Esophagus (tissue), 2 donors: ENCODE measurements around the gene PPP1R9A. TPM values are rescaled to one million over a fixed set of nuclear protein-coding genes. Genes with fewer than 3 reads are reported as not detected.

Experiments
- H3K27ac ChIP-seq, 2 donors: one replicate each; pipeline ENCODE4 v1.5.1; 2013; ENCODE audit warnings: low read depth in 2 of 2, mild to moderate bottlenecking in 2 of 2, inconsistent platforms in 1 of 2, low read length in 1 of 2, moderate library complexity in 1 of 2
- H3K27me3 ChIP-seq, 2 donors: one replicate each; pipeline ENCODE4 v1.6.1; 2013; ENCODE audit warnings: low read length in 2 of 2, control low read depth in 1 of 2, mild to moderate bottlenecking in 1 of 2; ENCODE audit not compliant: insufficient read depth in 2 of 2, control insufficient read depth in 1 of 2
- H3K36me3 ChIP-seq, 2 donors: one replicate each; pipeline ENCODE4 v1.6.1; 2013; ENCODE audit warnings: low read length in 1 of 2; ENCODE audit not compliant: control insufficient read depth in 2 of 2, insufficient read depth in 2 of 2
- H3K4me1 ChIP-seq, 2 donors: one replicate each; pipeline ENCODE4 v1.6.1; 2013; ENCODE audit warnings: low read length in 1 of 2; ENCODE audit not compliant: control insufficient read depth in 2 of 2, insufficient read depth in 2 of 2
- H3K4me3 ChIP-seq, 2 donors: one replicate each; pipeline ENCODE4 v1.5.1; 2013; ENCODE audit warnings: low read length in 2 of 2, mild to moderate bottlenecking in 2 of 2, low read depth in 1 of 2, moderate library complexity in 1 of 2
- H3K9me3 ChIP-seq, 2 donors: one replicate each; pipeline ENCODE4 v1.6.1; 2013; ENCODE audit warnings: mild to moderate bottlenecking in 2 of 2, low read depth in 1 of 2, low read length in 1 of 2, moderate library complexity in 1 of 2; ENCODE audit not compliant: control insufficient read depth in 2 of 2, insufficient read depth in 1 of 2
- WGBS, 2 donors: extraction: QIAGEN DNeasy Blood & Tissue Kit; methylation state at CpG; one replicate each; pipeline ENCODE4 v1.1.7; 2013; 5-methylcytosine and 5-hydroxymethylcytosine counted together
- polyA plus RNA-seq, 2 donors: library from polyadenylated mRNA; stranded (reverse); fragments of 200-250 nt; gene quantifications; one replicate each; pipeline ENCODE4 v1.2.3, GENCODE V29; 2013
- donor health status: healthy with polysubstance abuse.
- donor health status: Bipolar disorder and iron deficiency.

PPP1R9A gene
- polyA plus RNA-seq, 2 donors = 0.51 to 0.65 TPM

GRCh38 chr7:94888995-94889523 lies 18.3 kb upstream of the PPP1R9A start:
- 46 to 48% methylated on average over 2 of the region's 2 CpGs for WGBS, 2 donors
- no peaks in the 10 kb centered on the region for H3K4me1 ChIP-seq
- H3K27ac ChIP-seq = no peak overlapping the region
- no peaks in the 10 kb centered on the region for H3K9me3 ChIP-seq
- no peaks in the 10 kb centered on the region for H3K27me3 ChIP-seq
- H3K36me3 ChIP-seq = no peaks in the 10 kb centered on the region
- H3K4me3 ChIP-seq = no peak overlapping the region

- Histone ChIP-seq H3K4me3 (no peak overlapping the region), H3K36me3 (no peaks in the 10 kb centered on the region), H3K4me1 (no peaks in the 10 kb centered on the region), H3K9me3 (no peaks in the 10 kb centered on the region), H3K27me3 (no peaks in the 10 kb centered on the region), H3K27ac (no peak overlapping the region)
- 72 to 79% methylated on average over 2 of the region's 2 CpGs for WGBS, 2 donors
These were observed 17.2 kb upstream of the PPP1R9A start for GRCh38 chr7:94890216-94890615.

- H3K36me3 ChIP-seq = no peaks in the 10 kb centered on the region
- no peaks in the 10 kb centered on the region for H3K9me3 ChIP-seq
- H3K27me3 ChIP-seq = no peaks in the 10 kb centered on the region
- H3K4me3 ChIP-seq = no peak overlapping the region
- H3K27ac ChIP-seq = no peak overlapping the region
- no peaks in the 10 kb centered on the region for H3K4me1 ChIP-seq
- 76 to 79% methylated on average over 6 of the region's 6 CpGs for WGBS, 2 donors
These were observed 13.7 kb upstream of the PPP1R9A start for GRCh38 chr7:94893661-94894060.

- 84 to 96% methylated on average over 1 of the region's 1 CpG for WGBS, 2 donors
- H3K4me3 ChIP-seq = no peak overlapping the region
- H3K27ac ChIP-seq = no peak overlapping the region
- H3K4me1 ChIP-seq = no peaks in the 10 kb centered on the region
- H3K36me3 ChIP-seq = no peaks in the 10 kb centered on the region
- H3K27me3 ChIP-seq = no peaks in the 10 kb centered on the region
- H3K9me3 ChIP-seq = no peaks in the 10 kb centered on the region
These were observed 9.9 kb upstream of the PPP1R9A start for GRCh38 chr7:94897541-94897940.

GRCh38 chr7:94898340-94898739 lies 9.1 kb upstream of the PPP1R9A start:
- no peaks in the 10 kb centered on the region for H3K4me1 ChIP-seq
- H3K27me3 ChIP-seq = no peaks in the 10 kb centered on the region
- no peaks in the 10 kb centered on the region for H3K36me3 ChIP-seq
- H3K4me3 ChIP-seq = no peak overlapping the region
- H3K9me3 ChIP-seq = no peaks in the 10 kb centered on the region
- no peak overlapping the region for H3K27ac ChIP-seq

GRCh38 chr7:94901981-94902380 lies 5.4 kb upstream of the PPP1R9A start:
- WGBS, 2 donors = 74 to 84% methylated on average over 3 of the region's 3 CpGs
- H3K36me3 ChIP-seq = no peaks in the 10 kb centered on the region
- H3K27ac ChIP-seq = no peak overlapping the region
- H3K27me3 ChIP-seq = no peaks in the 10 kb centered on the region
- H3K4me3 ChIP-seq = no peak overlapping the region
- no peaks in the 10 kb centered on the region for H3K4me1 ChIP-seq
- H3K9me3 ChIP-seq = no peaks in the 10 kb centered on the region

- Histone ChIP-seq H3K9me3 (no peaks in the 10 kb centered on the region), H3K36me3 (no peaks in the 10 kb centered on the region), H3K4me1 (peaks cover 0 to 4% of the 10 kb centered on the region in 2 donors), H3K4me3 (no peak overlapping the region), H3K27ac (no peak overlapping the region), H3K27me3 (no peaks in the 10 kb centered on the region)
These were observed 3.4 kb upstream of the PPP1R9A start for GRCh38 chr7:94903971-94904370.

- no peaks in the 10 kb centered on the region for H3K27me3 ChIP-seq
- no peaks in the 10 kb centered on the region for H3K36me3 ChIP-seq
- no peak overlapping the region for H3K27ac ChIP-seq
- no peaks in the 10 kb centered on the region for H3K9me3 ChIP-seq
- H3K4me1 ChIP-seq = peaks cover 0 to 4% of the 10 kb centered on the region in 2 donors
- no peak overlapping the region for H3K4me3 ChIP-seq
- 69 to 74% methylated on average over 1 of the region's 1 CpG for WGBS, 2 donors
These were observed 2.4 kb upstream of the PPP1R9A start for GRCh38 chr7:94904982-94905381.

GRCh38 chr7:94906065-94906851 lies 1.1 kb upstream of the PPP1R9A start:
- Histone ChIP-seq H3K27me3 (no peaks in the 10 kb centered on the region), H3K4me3 (no peak overlapping the region), H3K4me1 (peaks cover 0 to 4% of the 10 kb centered on the region in 2 donors), H3K9me3 (no peaks in the 10 kb centered on the region), H3K27ac (no peak overlapping the region), H3K36me3 (no peaks in the 10 kb centered on the region)
- WGBS, 2 donors = 80 to 87% methylated on average over 8 of the region's 8 CpGs

- Histone ChIP-seq H3K36me3 (no peaks in the 10 kb centered on the region), H3K27ac (peak overlapping the region; percentile 27 to 34), H3K27me3 (no peaks in the 10 kb centered on the region), H3K4me3 (peak overlapping the region; percentile 54 to 69), H3K9me3 (no peaks in the 10 kb centered on the region), H3K4me1 (peaks cover 0 to 4% of the 10 kb centered on the region in 2 donors)
- WGBS, 2 donors = 0 to 1% methylated on average over 52 to 65 of the region's 65 CpGs
These were observed 473 bp downstream of the PPP1R9A start for GRCh38 chr7:94907811-94908322.
